Psoas muscle (tissue), 8 donors: ENCODE measurements around the gene KDM1A. TPM values are rescaled to one million over a fixed set of nuclear protein-coding genes. Genes with fewer than 3 reads are reported as not detected.

Experiments used
- ATAC-seq, 4 donors: fragments of 200-7000 bp; cut with Tn5 transposase; one replicate each; pipeline ENCODE4 v1.9.1; 2020; ENCODE audit warnings: moderate library complexity in 3 of 4, mild to moderate bottlenecking in 2 of 4
- DNase-seq, 2 donors: peaks; one replicate each; pipeline ENCODE4 v3.0.0-alpha.2; 2020
- H3K27ac ChIP-seq: fragments of 200-600 bp; one replicate; pipeline ENCODE4 v1.8.0; 2022
- H3K27me3 ChIP-seq, 3 donors: fragments of 200-600 bp in 1 of 3; one replicate each; pipeline versions ENCODE4 v1.6.1 to v1.8.0; 2013 to 2022; ENCODE audit warnings: low read length in 2 of 3, mild to moderate bottlenecking in 2 of 3, moderate library complexity in 1 of 3; ENCODE audit not compliant: insufficient read depth in 3 of 3
- H3K36me3 ChIP-seq, 2 donors: fragments of 200-600 bp in 1 of 2; one replicate each; pipeline versions ENCODE4 v1.6.1 to v1.8.0; 2013 to 2022; ENCODE audit warnings: low read depth in 1 of 2, mild to moderate bottlenecking in 1 of 2, moderate library complexity in 1 of 2; ENCODE audit not compliant: insufficient read depth in 1 of 2
- H3K4me1 ChIP-seq: fragments of 200-600 bp; one replicate; pipeline ENCODE4 v1.8.0; 2022
- H3K4me3 ChIP-seq: fragments of 200-600 bp; one replicate; pipeline ENCODE4 v1.8.0; 2022; ENCODE audit warnings: mild to moderate bottlenecking
- H3K9me3 ChIP-seq: fragments of 200-600 bp; one replicate; pipeline ENCODE4 v1.8.0; 2022
- WGBS, 3 donors: extraction: QIAGEN DNeasy Blood & Tissue Kit; methylation state at CpG; one replicate each; pipeline versions ENCODE4 v1.1.6 to v1.1.7; 2013; 5-methylcytosine and 5-hydroxymethylcytosine counted together
- intact Hi-C, 2 donors: fragments of 100-400 bp; cut with DNase I; formaldehyde crosslinking; loops; one replicate each; pipeline versions ENCODE4 v1.11.0 to v1.14.2; 2022
- polyA plus RNA-seq, 3 donors: library from polyadenylated mRNA; stranded (reverse); fragments of 200-250 nt; gene quantifications; one replicate each; pipeline ENCODE4 v1.2.3, GENCODE V29; 2013
- total RNA-seq, 4 donors: library from RNA; stranded (reverse); fragmentation: NEBNext Ultra II Directional in 2 of 4; extraction: Animal tissue kit (Norgen Biotek cat#: 25700) in 2 of 4; gene quantifications; one replicate each; pipeline versions ENCODE4 v1.2.1 to v1.2.4, GENCODE V29; 2021 to 2023
- TF ChIP-seq, protein P1 (sequence below): fragments of 200-600 bp; IDR thresholded peaks from one replicate; pipeline ENCODE4 v1.8.0; 2022; ENCODE audit warnings: antibody characterized with exemption
- donor health status: healthy with polysubstance abuse.
- donor health status: DM: no; HTN: no; CAD: no; lungs with moderate emphysema.
- donor health status: Bipolar disorder and iron deficiency.
- donor health status: healthy.
- donor health status: DM: yes; HTN: yes; CAD: no.
- donor health status: DM: no; HTN: no; CAD: no.
- donor health status: DM: no; HTN: no; CAD: no.
- donor health status: DM: yes; HTN: yes; CAD: no.

KDM1A gene
- total and polyA plus RNA-seq, 7 donors = 29.1 to 49.2 (median 41.5) TPM

DNA sequence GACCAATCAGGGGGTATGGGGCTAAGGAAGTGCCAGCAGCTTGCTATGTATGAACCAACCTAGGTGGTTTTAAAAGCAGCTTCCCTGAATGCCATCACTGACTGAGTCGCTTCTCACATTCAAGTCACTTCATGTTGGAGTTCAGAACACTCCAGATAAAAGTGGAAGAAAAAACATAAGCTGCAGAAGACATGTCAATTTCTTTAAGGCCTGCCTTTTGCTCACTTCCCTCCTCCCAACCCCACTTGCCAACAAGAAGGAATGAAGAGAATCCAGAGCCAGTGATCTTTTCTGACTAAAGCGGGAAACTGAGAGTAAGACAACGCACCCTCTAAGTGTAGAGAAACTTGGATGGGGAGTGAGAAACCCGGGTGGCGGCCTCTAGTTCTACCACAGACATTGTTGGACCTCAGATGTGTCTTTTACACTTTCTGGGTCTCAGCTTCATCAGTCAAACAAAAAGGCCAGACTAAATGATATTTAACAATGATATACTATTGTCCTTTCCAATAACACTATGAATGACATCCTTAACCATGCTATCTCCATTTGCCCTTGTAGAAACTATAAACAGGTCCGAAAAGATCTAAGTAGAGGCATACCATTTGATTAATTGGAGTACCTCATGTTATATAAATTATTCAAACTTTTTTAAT, 95.3 kb downstream of the KDM1A start:
- intact Hi-C loops = loop anchor here in 1 of 2 donors (5.0 kb wide), 1 partner anchor 33 kb away; no protein-coding TSS in a partner anchor
- no peak overlapping the region for H3K27ac ChIP-seq
- 80 to 82% (median 81%) methylated on average over 6 of the region's 6 CpGs for WGBS, 3 donors

DNA sequence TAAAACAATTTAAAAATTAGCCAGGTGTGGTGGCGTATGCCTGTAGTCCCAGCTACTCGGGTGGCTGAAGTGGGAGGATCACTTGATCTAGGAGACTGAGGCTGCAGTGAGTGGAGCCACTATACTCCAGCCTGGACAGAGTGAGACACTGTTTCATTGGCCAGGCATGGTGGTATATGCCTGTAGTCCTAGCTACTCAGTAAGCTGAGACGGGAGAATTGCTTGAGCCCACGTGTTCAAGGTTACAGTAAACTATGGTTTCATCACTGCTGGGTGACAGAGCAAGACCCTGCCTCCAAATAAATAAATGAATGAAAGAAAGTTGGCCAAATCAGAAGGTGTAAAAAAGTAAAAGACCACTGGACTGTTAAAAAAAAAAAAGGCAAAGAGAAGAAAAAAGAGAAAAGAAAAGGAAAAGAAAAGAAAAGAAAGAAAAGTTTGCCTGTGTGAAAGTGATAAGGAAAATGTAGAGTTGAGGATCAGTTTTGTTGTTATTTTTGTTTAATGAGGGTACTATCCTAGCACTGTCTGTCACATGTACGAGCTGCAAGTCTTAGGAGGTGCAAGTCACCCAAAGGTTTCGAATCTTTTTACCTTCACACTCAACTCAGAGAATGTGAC, 97.1 kb downstream of the KDM1A start:
- TF ChIP-seq, protein P1, sequence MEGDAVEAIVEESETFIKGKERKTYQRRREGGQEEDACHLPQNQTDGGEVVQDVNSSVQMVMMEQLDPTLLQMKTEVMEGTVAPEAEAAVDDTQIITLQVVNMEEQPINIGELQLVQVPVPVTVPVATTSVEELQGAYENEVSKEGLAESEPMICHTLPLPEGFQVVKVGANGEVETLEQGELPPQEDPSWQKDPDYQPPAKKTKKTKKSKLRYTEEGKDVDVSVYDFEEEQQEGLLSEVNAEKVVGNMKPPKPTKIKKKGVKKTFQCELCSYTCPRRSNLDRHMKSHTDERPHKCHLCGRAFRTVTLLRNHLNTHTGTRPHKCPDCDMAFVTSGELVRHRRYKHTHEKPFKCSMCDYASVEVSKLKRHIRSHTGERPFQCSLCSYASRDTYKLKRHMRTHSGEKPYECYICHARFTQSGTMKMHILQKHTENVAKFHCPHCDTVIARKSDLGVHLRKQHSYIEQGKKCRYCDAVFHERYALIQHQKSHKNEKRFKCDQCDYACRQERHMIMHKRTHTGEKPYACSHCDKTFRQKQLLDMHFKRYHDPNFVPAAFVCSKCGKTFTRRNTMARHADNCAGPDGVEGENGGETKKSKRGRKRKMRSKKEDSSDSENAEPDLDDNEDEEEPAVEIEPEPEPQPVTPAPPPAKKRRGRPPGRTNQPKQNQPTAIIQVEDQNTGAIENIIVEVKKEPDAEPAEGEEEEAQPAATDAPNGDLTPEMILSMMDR = no peak
- H3K9me3 ChIP-seq = no peaks in the 10 kb centered on the region
- no peak overlapping the region for H3K4me3 ChIP-seq
- no peak for ATAC-seq
- no peaks in the 10 kb centered on the region for H3K4me1 ChIP-seq
- intact Hi-C loops = no loop called here
- H3K27me3 ChIP-seq = no peaks in the 10 kb centered on the region
- DNase-seq = no peak
- no peak overlapping the region for H3K27ac ChIP-seq
- H3K36me3 ChIP-seq = no peaks in the 10 kb centered on the region
- 88 to 94% (median 91%) methylated on average over 6 of the region's 6 CpGs for WGBS, 3 donors

More for the DNA sequence above, 95.3 kb downstream of the KDM1A start:
- DNase-seq (no peak), ATAC-seq (no peak)
- H3K27me3 ChIP-seq = no peaks in the 10 kb centered on the region
- no peak overlapping the region for H3K4me3 ChIP-seq
- no peaks in the 10 kb centered on the region for H3K9me3 ChIP-seq
- TF ChIP-seq, protein P1 = no peak
- no peaks in the 10 kb centered on the region for H3K36me3 ChIP-seq
- H3K4me1 ChIP-seq = no peaks in the 10 kb centered on the region

DNA sequence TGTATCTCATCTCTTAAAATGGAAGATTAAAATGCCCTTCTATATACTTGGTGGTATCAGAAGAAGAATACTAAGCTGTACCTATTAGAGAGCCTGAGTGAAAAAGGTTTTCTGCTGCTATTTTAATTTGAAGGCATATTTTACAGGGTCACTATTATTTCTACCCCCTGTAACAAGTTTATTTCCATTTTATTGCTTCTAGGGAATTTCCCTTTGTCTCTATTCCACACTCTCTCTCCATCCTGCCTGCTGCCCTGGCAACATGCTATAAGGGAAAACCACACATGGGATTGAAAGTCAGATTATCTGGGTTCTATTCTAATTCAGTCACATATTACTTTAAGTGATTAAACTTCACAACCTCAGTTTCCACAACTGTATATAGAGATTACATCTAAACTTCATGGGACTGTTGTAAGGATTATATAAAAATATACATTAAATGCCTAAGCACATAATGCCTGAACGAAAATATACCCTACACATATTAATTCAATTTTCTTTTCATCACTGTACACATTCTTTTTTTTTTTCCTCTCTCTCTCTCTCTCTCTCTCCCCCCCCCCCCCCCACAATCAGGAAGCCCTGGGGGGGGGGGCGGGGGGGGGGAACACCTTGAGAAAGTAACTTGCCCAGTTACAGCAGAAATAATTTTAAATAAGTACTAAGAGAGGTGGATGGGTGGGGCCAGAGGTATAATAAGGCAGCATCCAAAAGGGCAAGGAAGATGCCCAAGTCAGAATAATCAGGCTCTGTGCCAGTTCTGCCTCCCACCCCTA, 97.8 kb downstream of the KDM1A start:
- H3K9me3 ChIP-seq = no peaks in the 10 kb centered on the region
- 57 to 73% (median 64%) methylated on average over 2 of the region's 2 CpGs for WGBS, 3 donors
- intact Hi-C loops = no loop called here
- TF ChIP-seq, protein P1 = no peak
- ATAC-seq (no peak), DNase-seq (no peak)
- no peak overlapping the region for H3K4me3 ChIP-seq
- no peak overlapping the region for H3K27ac ChIP-seq
- peaks cover 3% of the 10 kb centered on the region for H3K4me1 ChIP-seq
- no peaks in the 10 kb centered on the region for H3K36me3 ChIP-seq
- H3K27me3 ChIP-seq = no peaks in the 10 kb centered on the region

DNA sequence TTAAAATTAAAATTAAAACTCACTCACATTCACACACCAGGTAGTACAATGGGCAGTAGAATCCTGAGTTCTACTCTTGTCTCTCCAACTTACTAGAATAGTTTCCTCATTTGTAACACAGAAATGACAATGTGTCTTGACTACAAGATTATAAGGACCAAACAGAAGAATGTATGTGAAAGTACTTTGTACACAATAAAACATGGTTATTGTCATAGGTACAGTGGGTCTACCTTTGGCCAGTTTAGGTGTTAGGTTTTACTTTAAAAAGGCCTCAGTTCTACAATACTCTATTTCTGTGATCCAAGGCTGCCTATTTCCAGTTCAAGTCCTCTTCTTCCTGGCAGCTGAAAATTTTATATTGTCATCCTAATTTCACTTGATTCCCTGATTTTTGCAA, 99.1 kb downstream of the KDM1A start:
- H3K4me3 ChIP-seq = no peak overlapping the region
- no peak for DNase-seq
- peaks cover 11% of the 10 kb centered on the region for H3K4me1 ChIP-seq
- no peak for ATAC-seq
- H3K9me3 ChIP-seq = no peaks in the 10 kb centered on the region
- no peak overlapping the region for H3K27ac ChIP-seq
- no peaks in the 10 kb centered on the region for H3K36me3 ChIP-seq
- intact Hi-C loops = no loop called here
- H3K27me3 ChIP-seq = no peaks in the 10 kb centered on the region
- TF ChIP-seq, protein P1 = no peak
